ENCODE measurements around the gene ADGRL3.

DNA sequence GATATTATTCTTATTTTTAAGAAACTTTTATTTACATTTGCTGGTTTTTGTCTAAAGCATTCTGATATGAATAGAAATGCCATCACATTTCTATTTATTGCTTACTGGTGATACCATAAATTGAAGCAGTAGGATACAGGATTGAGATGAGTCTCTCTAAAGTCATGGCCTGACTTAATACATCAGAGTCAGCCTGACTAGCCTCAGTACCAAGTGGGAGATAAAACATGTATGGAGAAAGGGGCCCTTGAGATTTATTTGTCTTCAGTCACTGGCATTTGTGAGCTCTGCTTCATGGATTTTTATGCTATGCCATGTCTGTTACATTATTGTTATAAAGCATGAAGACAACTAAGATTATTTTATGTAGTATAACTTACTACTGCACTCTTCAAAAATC, 465.5 kb downstream of the ADGRL3 start:
- TF ChIP-seq, protein P1, sequence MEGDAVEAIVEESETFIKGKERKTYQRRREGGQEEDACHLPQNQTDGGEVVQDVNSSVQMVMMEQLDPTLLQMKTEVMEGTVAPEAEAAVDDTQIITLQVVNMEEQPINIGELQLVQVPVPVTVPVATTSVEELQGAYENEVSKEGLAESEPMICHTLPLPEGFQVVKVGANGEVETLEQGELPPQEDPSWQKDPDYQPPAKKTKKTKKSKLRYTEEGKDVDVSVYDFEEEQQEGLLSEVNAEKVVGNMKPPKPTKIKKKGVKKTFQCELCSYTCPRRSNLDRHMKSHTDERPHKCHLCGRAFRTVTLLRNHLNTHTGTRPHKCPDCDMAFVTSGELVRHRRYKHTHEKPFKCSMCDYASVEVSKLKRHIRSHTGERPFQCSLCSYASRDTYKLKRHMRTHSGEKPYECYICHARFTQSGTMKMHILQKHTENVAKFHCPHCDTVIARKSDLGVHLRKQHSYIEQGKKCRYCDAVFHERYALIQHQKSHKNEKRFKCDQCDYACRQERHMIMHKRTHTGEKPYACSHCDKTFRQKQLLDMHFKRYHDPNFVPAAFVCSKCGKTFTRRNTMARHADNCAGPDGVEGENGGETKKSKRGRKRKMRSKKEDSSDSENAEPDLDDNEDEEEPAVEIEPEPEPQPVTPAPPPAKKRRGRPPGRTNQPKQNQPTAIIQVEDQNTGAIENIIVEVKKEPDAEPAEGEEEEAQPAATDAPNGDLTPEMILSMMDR (conservative IDR thresholded peaks at IDR 0.05; ENCODE audit: low read length): no peak
- TF ChIP-seq EZH2phosphoT487 (IDR thresholded peaks at IDR 0.05; ENCODE audit: borderline replicate concordance, low read depth, low read length): no peak

Data from OCI-LY7 (cell line).